K562 (cell line): ENCODE results near the gene ALOX12. TPM values are rescaled to one million over a fixed set of nuclear protein-coding genes. Genes with fewer than 3 reads are reported as not detected.

Experiments
- ATAC-seq: fragments of 200-7000 bp; cut with Tn5 transposase; 3 replicates; pipeline ENCODE4 v1.9.1; 2020; ENCODE audit warnings: moderate library complexity
- BruUV-seq: library from RNA; stranded (reverse); fragments of 400-500 nt; replicated peaks from 2 replicates; lab custom pipeline; 2021; lab: Mats Ljungman, UMichigan
- CTCF ChIA-PET: fragments of 300-600 bp; formaldehyde crosslinking; extraction: SDS; loops from one replicate; lab custom pipeline; 2021; ENCODE audit warnings: low intra/inter-chr PET ratio; lab: Yijun Ruan, JAX
- POLR2A ChIA-PET: fragments of 300-600, 350-650 bp; sonication (Branson Sonifier 250); formaldehyde crosslinking; extraction: SDS; loops from one replicate; lab custom pipeline; 2021; ENCODE audit warnings: antibody characterized with exemption, inconsistent platforms; lab: Yijun Ruan, JAX
- DNase-seq, 4 experiments: peaks; one replicate each; pipeline versions ENCODE4 v3.0.0 to v3.0.0-alpha.2; 2011 to 2018; ENCODE audit warnings: low spot score in 3 of 4, mixed read lengths in 3 of 4; ENCODE audit errors: extremely low read depth in 1 of 4
- FAIRE-seq: peaks from 2 replicates; lab custom pipeline; 2011; peaks lifted over from hg19 to GRCh38; lab: Jason Lieb, UNC
- H2AFZ ChIP-seq: 2 replicates; pipeline ENCODE4 v1.6.0; 2011; ENCODE audit warnings: low read depth, low read length, control low read depth, inconsistent platforms
- H3K27ac ChIP-seq: fragments of 200-600 bp; 3 replicates; pipeline ENCODE4 v1.8.0; 2011; ENCODE audit warnings: low read depth, mild to moderate bottlenecking, control low read depth, inconsistent platforms, low read length, moderate library complexity, mixed read lengths; ENCODE audit errors: extremely low read depth
- H3K27me3 ChIP-seq, 2 experiments: fragments of 300-600 bp in 1 of 2; 2 replicates in 1 of 2; 3 replicates in 1 of 2; pipeline versions ENCODE4 v1.6.0 to v1.8.0; 2011; ENCODE audit warnings: inconsistent platforms in 2 of 2, low read length in 2 of 2, mild to moderate bottlenecking in 1 of 2, mixed read lengths in 1 of 2, moderate library complexity in 1 of 2; ENCODE audit not compliant: control insufficient read depth in 2 of 2, insufficient read depth in 2 of 2
- H3K36me3 ChIP-seq: fragments of 300-600 bp; 3 replicates; pipeline ENCODE4 v1.8.0; 2011; ENCODE audit warnings: mild to moderate bottlenecking, low read length, inconsistent platforms; ENCODE audit not compliant: control insufficient read depth, insufficient read depth
- H3K4me1 ChIP-seq, 2 experiments: fragments of 200-600 bp in 1 of 2; replicated peaks in 1 of 2; 2 replicates in 1 of 2; 3 replicates in 1 of 2; pipeline versions ENCODE4 v1.5.1 to v1.8.0; 2011; ENCODE audit warnings: inconsistent platforms in 2 of 2, low read length in 2 of 2, mild to moderate bottlenecking in 1 of 2, mixed read lengths in 1 of 2, moderate library complexity in 1 of 2; ENCODE audit not compliant: control insufficient read depth in 2 of 2, insufficient read depth in 2 of 2
- H3K4me2 ChIP-seq: 2 replicates; pipeline ENCODE4 v1.6.1; 2011; ENCODE audit warnings: low read length, control low read depth, inconsistent platforms, mixed read lengths; ENCODE audit not compliant: insufficient read depth
- H3K4me3 ChIP-seq: fragments of 200-600 bp; sonication (generic), shearing (Covaris generic); 2 replicates; pipeline ENCODE4 v1.5.1; 2016; ENCODE audit warnings: control low read depth, inconsistent platforms
- H3K79me2 ChIP-seq: fragments of 200-600 bp; 3 replicates; pipeline ENCODE4 v1.8.0; 2011; ENCODE audit warnings: low read length, inconsistent platforms; ENCODE audit not compliant: control insufficient read depth, insufficient read depth
- H3K9ac ChIP-seq, 2 experiments: 2 replicates each; pipeline versions ENCODE4 v1.6.0 to v1.6.1; 2011; ENCODE audit warnings: low read depth in 2 of 2, low read length in 2 of 2, control low read depth in 1 of 2, inconsistent platforms in 1 of 2, mild to moderate bottlenecking in 1 of 2, mixed read lengths in 1 of 2; ENCODE audit not compliant: insufficient read depth in 1 of 2
- H3K9me1 ChIP-seq: one replicate; pipeline ENCODE4 v1.6.0; 2011; ENCODE audit warnings: inconsistent platforms, mild to moderate bottlenecking, low read length, moderate library complexity; ENCODE audit not compliant: control insufficient read depth, insufficient read depth
- H3K9me3 ChIP-seq: replicated peaks from 2 replicates; pipeline ENCODE4 v1.5.1; 2011; ENCODE audit warnings: low read depth, low read length, inconsistent platforms; ENCODE audit not compliant: control insufficient read depth, insufficient read depth
- H4K20me1 ChIP-seq: replicated peaks from 2 replicates; pipeline ENCODE4 v1.6.1; 2011; ENCODE audit warnings: low read length, inconsistent platforms, mixed read lengths; ENCODE audit not compliant: control insufficient read depth, insufficient read depth
- CEBPB ChIP-seq: fragments of 450-650 bp; IDR thresholded peaks from 2 replicates; pipeline ENCODE4 v1.6.1; 2016; ENCODE audit warnings: missing genetic modification characterization, missing compliant biosample characterization
- CREBBP ChIP-seq: IDR thresholded peaks from one replicate; pipeline ENCODE4 v1.6.1; 2012; ENCODE audit warnings: low read depth, mild to moderate bottlenecking, control low read depth, inconsistent platforms, low read length
- FOXK2 ChIP-seq, 2 experiments: fragments of 450-650 bp; IDR thresholded peaks in 1 of 2; conservative IDR thresholded peaks in 1 of 2; 2 replicates each; pipeline ENCODE4 v1.6.1; 2016; ENCODE audit warnings: low read depth in 2 of 2, mild to moderate bottlenecking in 1 of 2
- KAT7 ChIP-seq: sonication (generic); formaldehyde crosslinking; IDR thresholded peaks from 2 replicates; pipeline ENCODE4 v1.8.0; 2022; ENCODE audit warnings: missing genetic modification reagents, mild to moderate bottlenecking, borderline replicate concordance
- KDM2B ChIP-seq: fragments of 250-450 bp; sonication (Bioruptor Pico); IDR thresholded peaks from 2 replicates; pipeline ENCODE4 v1.8.0; 2021; ENCODE audit warnings: mild to moderate bottlenecking, moderate library complexity
- MCM2 ChIP-seq: fragments of 450-650 bp; IDR thresholded peaks from 2 replicates; pipeline ENCODE4 v1.6.1; 2017; ENCODE audit warnings: low read depth, mild to moderate bottlenecking
- NR2C2 ChIP-seq, 2 experiments: fragments of 200-800 bp in 1 of 2; sonication (Bioruptor generic) in 1 of 2; sonication (generic) in 1 of 2; formaldehyde crosslinking in 1 of 2; IDR thresholded peaks; 2 replicates each; pipeline versions ENCODE4 v1.6.1 to v1.8.0; 2016 to 2022; ENCODE audit warnings: mild to moderate bottlenecking in 1 of 2, missing compliant biosample characterization in 1 of 2, missing genetic modification characterization in 1 of 2, missing genetic modification reagents in 1 of 2
- POLR2B ChIP-seq: fragments of 450-650 bp; IDR thresholded peaks from 2 replicates; pipeline ENCODE4 v1.6.1; 2018; ENCODE audit warnings: low read depth; ENCODE audit not compliant: partially characterized antibody
- POLR3G ChIP-seq: IDR thresholded peaks from 2 replicates; pipeline ENCODE4 v1.6.1; 2011; ENCODE audit not compliant: insufficient read length, insufficient replicate concordance; ENCODE audit errors: extremely low read depth
- RAD51 ChIP-seq: fragments of 450-650 bp; IDR thresholded peaks from 2 replicates; pipeline ENCODE4 v1.7.1; 2016; ENCODE audit warnings: low read depth, mild to moderate bottlenecking, borderline replicate concordance
- RFX7 ChIP-seq: fragments of 250-450 bp; sonication (Bioruptor Pico); IDR thresholded peaks from 2 replicates; pipeline ENCODE4 v1.5.1; 2021; ENCODE audit warnings: mild to moderate bottlenecking
- SMC3 ChIP-seq: conservative IDR thresholded peaks from 2 replicates; pipeline ENCODE4 v1.6.1; 2011; ENCODE audit warnings: low read depth, low read length, improper control_type of control experiment; ENCODE audit not compliant: insufficient read depth
- TCF7L2 ChIP-seq: fragments of 150-350 bp; IDR thresholded peaks from 2 replicates; pipeline ENCODE4 v1.6.1; 2016; ENCODE audit warnings: low read depth, mild to moderate bottlenecking, low read length, moderate library complexity
- ZFX ChIP-seq: sonication (generic); formaldehyde crosslinking; IDR thresholded peaks from 2 replicates; pipeline ENCODE4 v1.8.0; 2022; ENCODE audit warnings: mild to moderate bottlenecking, missing genetic modification reagents, moderate library complexity
- ZNF143 ChIP-seq: sonication (generic); formaldehyde crosslinking; IDR thresholded peaks from 2 replicates; pipeline ENCODE4 v1.9.0; 2022; ENCODE audit warnings: mild to moderate bottlenecking, missing genetic modification reagents
- ZNF324 ChIP-seq: fragments of 250-450 bp; sonication (Bioruptor Pico); IDR thresholded peaks from 2 replicates; pipeline ENCODE4 v1.4.0; 2020; ENCODE audit warnings: mild to moderate bottlenecking
- ZNF408 ChIP-seq: fragments of 250-450 bp; sonication (Bioruptor Pico); IDR thresholded peaks from 2 replicates; pipeline ENCODE4 v1.4.0; 2020; ENCODE audit warnings: low read depth, mild to moderate bottlenecking, moderate library complexity
- ZNF778 ChIP-seq: fragments of 450-650 bp; formaldehyde crosslinking; IDR thresholded peaks from 2 replicates; pipeline ENCODE4 v1.4.0; 2020; ENCODE audit warnings: mild to moderate bottlenecking, moderate library complexity
- WGBS: fragments of 100-300 bp; shearing (Covaris generic); methylation state at CpG from one replicate; pipeline ENCODE4 v1.1.6; 2016; ENCODE audit warnings: low coverage, mixed read lengths; ENCODE audit not compliant: insufficient coverage; ENCODE audit errors: missing lambda C conversion rate; 5-methylcytosine and 5-hydroxymethylcytosine counted together
- in situ Hi-C: fragments of 300-500 bp; cut with MboI; formaldehyde crosslinking; loops from 4 replicates; pipeline ENCODE4 v1.15.0; 2018; ENCODE audit warnings: inconsistent platforms, mixed read lengths
- intact Hi-C: fragments of 100-400 bp; cut with micrococcal nuclease; formaldehyde crosslinking; loops from 2 replicates; pipeline ENCODE4 v1.14.2; 2022
- polyA plus RNA-seq, 8 experiments: library from polyadenylated mRNA; depleted of rRNA in 4 of 8; stranded (reverse) in 5 of 8; unstranded in 3 of 8; fragments of >200 nt; fragmentation: Nextera tagmentation in 2 of 8; fragmentation: Illumina TruSeq in 1 of 8; extraction: Ambion mirVana in 2 of 8; extraction: Trizol in 1 of 8; gene quantifications; 2 replicates each; pipeline versions ENCODE4 v1.2.1 to v1.2.3, GENCODE V29; 2011 to 2014; ENCODE audit warnings: inconsistent platforms in 1 of 8, missing spikeins in 1 of 8
- total RNA-seq, 7 experiments: library from RNA; depleted of rRNA in 6 of 7; stranded (reverse); fragments of >200 nt in 6 of 7; fragmentation: Illumina TruSeq in 2 of 7; extraction: Trizol in 2 of 7; gene quantifications; 2 replicates each; pipeline versions ENCODE4 v1.2.1 to v1.2.3, GENCODE V29; 2011 to 2021; ENCODE audit warnings: low replicate concordance in 1 of 7
- TF ChIP-seq, protein P1 (sequence below): fragments of 450-650 bp; conservative IDR thresholded peaks from 2 replicates; pipeline ENCODE4 v1.6.1; 2016; ENCODE audit warnings: missing genetic modification characterization, low read depth, mild to moderate bottlenecking, control low read depth, missing compliant biosample characterization
- TF ChIP-seq, protein P2 (sequence below): sonication (generic); formaldehyde crosslinking; IDR thresholded peaks from 2 replicates; pipeline ENCODE4 v1.8.1; 2023; ENCODE audit warnings: mild to moderate bottlenecking, missing genetic modification reagents

Gene ALOX12
- total and polyA plus RNA-seq, 9 of the 15 experiments (the other 6 are each of a cell fraction or from before 2014, with no cell fraction given) = 0.09 to 1.1 (median 0.47) TPM; not detected in 1

DNA sequence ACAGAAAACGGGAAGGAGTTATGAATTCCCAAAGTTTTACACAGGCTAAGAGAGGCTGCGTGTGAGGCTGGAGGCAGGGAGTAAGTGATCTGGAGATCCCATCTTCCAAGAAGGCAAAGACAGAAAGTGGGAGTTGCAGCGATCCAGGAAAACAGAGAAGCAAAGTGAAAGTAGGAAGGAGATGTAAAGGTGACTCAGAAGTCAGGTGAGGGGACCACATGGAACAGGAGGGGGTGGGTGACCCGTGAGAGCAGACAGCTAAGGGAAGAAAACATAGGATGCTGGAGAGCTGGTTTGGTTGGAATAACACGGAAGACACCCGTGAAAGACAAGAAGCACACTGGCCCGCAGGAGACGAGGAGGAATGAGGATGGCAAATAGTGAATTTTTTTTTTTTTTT, 1.3 kb downstream of the ALOX12 start:
- WGBS = 72% methylated on average over 7 of the region's 8 CpGs
- intact Hi-C loops = no loop called here
- no peak for FAIRE-seq

More for the DNA sequence above, 1.3 kb downstream of the ALOX12 start:
- Histone ChIP-seq H2AFZ (no peak overlapping the region), H3K9ac (no peak overlapping the region), H3K9me1 (no peaks in the 10 kb centered on the region), H3K4me2 (no peak overlapping the region), H3K36me3 (peaks cover 48% of the 10 kb centered on the region), H4K20me1 (no peaks in the 10 kb centered on the region), H3K4me3 (no peak overlapping the region), H3K9me3 (no peaks in the 10 kb centered on the region), H3K27ac (no peak overlapping the region), H3K27me3 (no peaks in the 10 kb centered on the region), H3K79me2 (peaks cover 4% of the 10 kb centered on the region; the same call in 2 of the 3 replicates), H3K4me1 (peaks cover 39 to 46% of the 10 kb centered on the region in 2 experiments)
- TF ChIP-seq CEBPB (tag) (no peak), RFX7 (no peak), ZNF324 (no peak), MCM2 (no peak), ZFX (CRISPR knock-in tag) (no peak), CREBBP (no peak), POLR3G (no peak), NR2C2 (CRISPR knock-in tag; IDR thresholded peaks at IDR 0.05) (no peak), NR2C2 (tag; IDR thresholded peaks at IDR 0.05) (no peak), TCF7L2 (no peak), RAD51 (no peak), SMC3 (no peak), KDM2B (no peak), ZNF143 (CRISPR knock-in tag) (no peak), FOXK2 (conservative IDR thresholded peaks at IDR 0.05 in 1 of 2, IDR thresholded peaks at IDR 0.05 in 1 of 2; ENCODE audit: low read depth in 2 of 2) (no peak), ZNF408 (CRISPR knock-in tag) (no peak), POLR2B (no peak), ZNF778 (CRISPR knock-in tag) (no peak), KAT7 (CRISPR knock-in tag) (no peak)
- TF ChIP-seq, protein P1, sequence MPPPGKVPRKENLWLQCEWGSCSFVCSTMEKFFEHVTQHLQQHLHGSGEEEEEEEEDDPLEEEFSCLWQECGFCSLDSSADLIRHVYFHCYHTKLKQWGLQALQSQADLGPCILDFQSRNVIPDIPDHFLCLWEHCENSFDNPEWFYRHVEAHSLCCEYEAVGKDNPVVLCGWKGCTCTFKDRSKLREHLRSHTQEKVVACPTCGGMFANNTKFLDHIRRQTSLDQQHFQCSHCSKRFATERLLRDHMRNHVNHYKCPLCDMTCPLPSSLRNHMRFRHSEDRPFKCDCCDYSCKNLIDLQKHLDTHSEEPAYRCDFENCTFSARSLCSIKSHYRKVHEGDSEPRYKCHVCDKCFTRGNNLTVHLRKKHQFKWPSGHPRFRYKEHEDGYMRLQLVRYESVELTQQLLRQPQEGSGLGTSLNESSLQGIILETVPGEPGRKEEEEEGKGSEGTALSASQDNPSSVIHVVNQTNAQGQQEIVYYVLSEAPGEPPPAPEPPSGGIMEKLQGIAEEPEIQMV (tag) = no peak
- TF ChIP-seq, protein P2, sequence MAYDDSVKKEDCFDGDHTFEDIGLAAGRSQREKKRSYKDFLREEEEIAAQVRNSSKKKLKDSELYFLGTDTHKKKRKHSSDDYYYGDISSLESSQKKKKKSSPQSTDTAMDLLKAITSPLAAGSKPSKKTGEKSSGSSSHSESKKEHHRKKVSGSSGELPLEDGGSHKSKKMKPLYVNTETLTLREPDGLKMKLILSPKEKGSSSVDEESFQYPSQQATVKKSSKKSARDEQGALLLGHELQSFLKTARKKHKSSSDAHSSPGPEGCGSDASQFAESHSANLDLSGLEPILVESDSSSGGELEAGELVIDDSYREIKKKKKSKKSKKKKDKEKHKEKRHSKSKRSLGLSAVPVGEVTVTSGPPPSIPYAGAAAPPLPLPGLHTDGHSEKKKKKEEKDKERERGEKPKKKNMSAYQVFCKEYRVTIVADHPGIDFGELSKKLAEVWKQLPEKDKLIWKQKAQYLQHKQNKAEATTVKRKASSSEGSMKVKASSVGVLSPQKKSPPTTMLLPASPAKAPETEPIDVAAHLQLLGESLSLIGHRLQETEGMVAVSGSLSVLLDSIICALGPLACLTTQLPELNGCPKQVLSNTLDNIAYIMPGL (CRISPR knock-in tag) = no peak
- DNase-seq = no peak
- BruUV-seq = no TSS peak
- CTCF ChIA-PET = no interaction called here
- ATAC-seq = no peak
- in situ Hi-C loops = no loop called here
- POLR2A ChIA-PET = no interaction called here
